Measurements from ENCODE around the gene KLF7. TPM values are rescaled to one million over a fixed set of nuclear protein-coding genes. Genes with fewer than 3 reads are reported as not detected.
A peak's percentile ranks its signal among the peaks of the same experiment; 100 is the strongest.

The KLF7 gene
- total RNA-seq, 1 donor from 2014 or later = 5.2 TPM

- no peak for DNase-seq (ENCODE audit: low spot score)
- Mint-ChIP-seq H3K9me3 (no peaks in the 10 kb centered on the region), H3K4me1 (peaks cover 71% of the 10 kb centered on the region), H3K27me3 (ENCODE audit: insufficient read depth, low read depth) (peaks cover 3% of the 10 kb centered on the region), H3K27ac (no peak overlapping the region), H3K4me3 (no peak overlapping the region), H3K36me3 (peaks cover 9% of the 10 kb centered on the region)
- TF ChIP-seq EZH2phosphoT487 (IDR thresholded peaks at IDR 0.05) = no peak
- no peak for TF ChIP-seq EZH2 (IDR thresholded peaks at IDR 0.05)
- no peak for TF ChIP-seq CTCF (IDR thresholded peaks at IDR 0.05)
- Histone ChIP-seq H3K4me2 (no peak overlapping the region), H3K27ac (no peak overlapping the region), H3K79me2 (ENCODE audit: low read depth) (peaks cover 14% of the 10 kb centered on the region), H3K4me3 (no peak overlapping the region), H3K27me3 (no peaks in the 10 kb centered on the region), H4K20me1 (ENCODE audit: low read depth) (no peaks in the 10 kb centered on the region), H2AFZ (replicated peaks) (no peak overlapping the region), H3K9ac (no peak overlapping the region), H3F3A (ENCODE audit: low read depth) (peaks cover 10% of the 10 kb centered on the region), H3K36me3 (no peaks in the 10 kb centered on the region), H3K9me3 (ENCODE audit: low read depth) (no peaks in the 10 kb centered on the region), H3K4me1 (peaks cover 45% of the 10 kb centered on the region)
Observed at GRCh38 chr2:207138627-207139297, 27.0 kb downstream of the KLF7 start.

- Mint-ChIP-seq H3K27me3 (ENCODE audit: insufficient read depth, low read depth) (peaks cover 5% of the 10 kb centered on the region), H3K4me1 (peaks cover 71% of the 10 kb centered on the region), H3K9me3 (peaks cover 3% of the 10 kb centered on the region), H3K27ac (peak overlapping the region; percentile 50), H3K36me3 (peaks cover 12% of the 10 kb centered on the region), H3K4me3 (no peak overlapping the region)
- H3K36me3 ChIP-seq = no peaks in the 10 kb centered on the region
- H3F3A ChIP-seq (ENCODE audit: low read depth) = peaks cover 15% of the 10 kb centered on the region
- no peak overlapping the region for H3K4me3 ChIP-seq
- no peak overlapping the region for H3K9ac ChIP-seq
- peaks cover 10% of the 10 kb centered on the region for H3K79me2 ChIP-seq (ENCODE audit: low read depth)
- TF ChIP-seq EZH2 (IDR thresholded peaks at IDR 0.05) = no peak
- no peak for TF ChIP-seq CTCF (IDR thresholded peaks at IDR 0.05)
- no peak for TF ChIP-seq EZH2phosphoT487 (IDR thresholded peaks at IDR 0.05)
- no peaks in the 10 kb centered on the region for H3K27me3 ChIP-seq
- no peak for DNase-seq (ENCODE audit: low spot score)
- H3K4me2 ChIP-seq = no peak overlapping the region
- H2AFZ ChIP-seq (replicated peaks) = no peak overlapping the region
- peaks cover 45% of the 10 kb centered on the region for H3K4me1 ChIP-seq
- H3K9me3 ChIP-seq (ENCODE audit: low read depth) = no peaks in the 10 kb centered on the region
- no peak overlapping the region for H3K27ac ChIP-seq
- H4K20me1 ChIP-seq (ENCODE audit: low read depth) = no peaks in the 10 kb centered on the region
Observed at GRCh38 chr2:207137596-207138337, 28.0 kb downstream of the KLF7 start.

- Histone ChIP-seq H4K20me1 (ENCODE audit: low read depth) (no peaks in the 10 kb centered on the region), H3K4me3 (no peak overlapping the region), H2AFZ (replicated peaks) (no peak overlapping the region), H3F3A (ENCODE audit: low read depth) (peaks cover 14% of the 10 kb centered on the region), H3K4me2 (no peak overlapping the region), H3K27me3 (no peaks in the 10 kb centered on the region), H3K9me3 (ENCODE audit: low read depth) (no peaks in the 10 kb centered on the region), H3K9ac (no peak overlapping the region), H3K79me2 (ENCODE audit: low read depth) (peaks cover 14% of the 10 kb centered on the region), H3K27ac (no peak overlapping the region), H3K36me3 (no peaks in the 10 kb centered on the region), H3K4me1 (peaks cover 41% of the 10 kb centered on the region)
- no peak for TF ChIP-seq EZH2 (IDR thresholded peaks at IDR 0.05)
- TF ChIP-seq EZH2phosphoT487 (IDR thresholded peaks at IDR 0.05) = no peak
- no peak for TF ChIP-seq CTCF (IDR thresholded peaks at IDR 0.05)
- peaks cover 68% of the 10 kb centered on the region for H3K4me1 Mint-ChIP-seq
- H3K27me3 Mint-ChIP-seq (ENCODE audit: insufficient read depth, low read depth) = peaks cover 5% of the 10 kb centered on the region
- H3K4me3 Mint-ChIP-seq = no peak overlapping the region
- no peak overlapping the region for H3K27ac Mint-ChIP-seq
- H3K36me3 Mint-ChIP-seq = peaks cover 12% of the 10 kb centered on the region
- peaks cover 3% of the 10 kb centered on the region for H3K9me3 Mint-ChIP-seq
- no peak for DNase-seq (ENCODE audit: low spot score)
Observed at GRCh38 chr2:207136874-207137273, 28.9 kb downstream of the KLF7 start.

Measured in neural progenitor cell (in vitro differentiated cells).